ENCODE measurements around the gene CFAP77.

Gene CFAP77

GRCh38 chr9:132410642-132411041, 631 bp downstream of the CFAP77 start:
- peak in 1 of 2 donors; percentile 22 for ATAC-seq

GRCh38 chr9:132411091-132411508, 1.1 kb downstream of the CFAP77 start:
- ATAC-seq = peak; percentile 30 to 42

GRCh38 chr9:132412089-132412488, 2.1 kb downstream of the CFAP77 start:
- ATAC-seq = peak in 1 of 2 donors; percentile 20

- ATAC-seq = no peak
Measured at GRCh38 chr9:132413926-132414325, 3.9 kb downstream of the CFAP77 start.

GRCh38 chr9:132414731-132415130, 4.7 kb downstream of the CFAP77 start:
- no peak for ATAC-seq

GRCh38 chr9:132415181-132415580, 5.2 kb downstream of the CFAP77 start:
- no peak for ATAC-seq

- no peak for ATAC-seq
Measured at GRCh38 chr9:132418726-132419363, 8.8 kb downstream of the CFAP77 start.

- no peak for ATAC-seq
Measured at GRCh38 chr9:132422574-132422973, 12.6 kb downstream of the CFAP77 start.

GRCh38 chr9:132423503-132423902, 13.5 kb downstream of the CFAP77 start:
- ATAC-seq = no peak

- ATAC-seq = no peak
Measured at GRCh38 chr9:132424857-132425674, 15.1 kb downstream of the CFAP77 start.

- ATAC-seq = no peak
Measured at GRCh38 chr9:132425675-132426062, 15.7 kb downstream of the CFAP77 start.

- no peak for ATAC-seq
Measured at GRCh38 chr9:132426639-132427414, 16.8 kb downstream of the CFAP77 start.

- ATAC-seq = no peak
Measured at GRCh38 chr9:132430998-132431397, 21.0 kb downstream of the CFAP77 start.

GRCh38 chr9:132434881-132435280, 24.9 kb downstream of the CFAP77 start:
- ATAC-seq = no peak

- no peak for ATAC-seq
Measured at GRCh38 chr9:132439153-132439552, 29.1 kb downstream of the CFAP77 start.

- no peak for ATAC-seq
Measured at GRCh38 chr9:132440735-132441134, 30.7 kb downstream of the CFAP77 start.

- ATAC-seq = no peak
Measured at GRCh38 chr9:132441404-132441803, 31.4 kb downstream of the CFAP77 start.

- no peak for ATAC-seq
Measured at GRCh38 chr9:132443951-132444607, 34.1 kb downstream of the CFAP77 start.

GRCh38 chr9:132446887-132447286, 36.9 kb downstream of the CFAP77 start:
- ATAC-seq = no peak

GRCh38 chr9:132447346-132447745, 37.3 kb downstream of the CFAP77 start:
- no peak for ATAC-seq

- no peak for ATAC-seq
Measured at GRCh38 chr9:132447902-132448301, 37.9 kb downstream of the CFAP77 start.

GRCh38 chr9:132451276-132451675, 41.3 kb downstream of the CFAP77 start:
- ATAC-seq = peak; percentile 92 to 93

GRCh38 chr9:132456241-132456640, 46.2 kb downstream of the CFAP77 start:
- no peak for ATAC-seq

Measured in activated CD4-positive, CD25-positive, alpha-beta regulatory T cell treated with anti-CD3 and anti-CD28 coated beads, Interleukin-2, amount 50 U/mL, for 24 hours (primary cell).